GM12801 (cell line): Measurements from ENCODE around the gene TMEM247.

ENCODE experiments used
- TF ChIP-seq, protein P1 (sequence below): IDR thresholded peaks from one replicate; pipeline ENCODE4 v1.5.1; 2011; ENCODE audit warnings: control low read depth; ENCODE audit not compliant: insufficient read length; ENCODE audit errors: extremely low read depth

TMEM247 gene

DNA sequence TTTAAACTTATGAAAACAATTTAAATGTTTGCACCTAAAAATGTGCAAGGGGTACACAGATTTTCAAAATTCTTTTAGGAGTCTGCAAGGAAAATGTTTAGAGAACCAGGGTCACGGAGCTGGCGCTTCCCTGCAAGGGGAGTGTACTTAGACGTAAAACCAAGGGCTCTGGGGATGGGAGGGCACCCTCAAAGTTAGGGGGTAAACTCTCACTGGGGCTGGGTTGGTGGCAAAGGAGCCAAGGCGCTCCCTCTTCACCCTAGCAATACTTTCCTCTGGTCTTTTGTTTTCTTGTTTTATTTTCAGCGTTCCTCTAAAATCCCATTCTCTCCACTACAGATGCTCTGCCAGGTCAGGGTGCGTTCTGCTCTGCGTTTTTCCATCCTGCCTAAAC lies 20.0 kb downstream of the TMEM247 start:
- TF ChIP-seq, protein P1, sequence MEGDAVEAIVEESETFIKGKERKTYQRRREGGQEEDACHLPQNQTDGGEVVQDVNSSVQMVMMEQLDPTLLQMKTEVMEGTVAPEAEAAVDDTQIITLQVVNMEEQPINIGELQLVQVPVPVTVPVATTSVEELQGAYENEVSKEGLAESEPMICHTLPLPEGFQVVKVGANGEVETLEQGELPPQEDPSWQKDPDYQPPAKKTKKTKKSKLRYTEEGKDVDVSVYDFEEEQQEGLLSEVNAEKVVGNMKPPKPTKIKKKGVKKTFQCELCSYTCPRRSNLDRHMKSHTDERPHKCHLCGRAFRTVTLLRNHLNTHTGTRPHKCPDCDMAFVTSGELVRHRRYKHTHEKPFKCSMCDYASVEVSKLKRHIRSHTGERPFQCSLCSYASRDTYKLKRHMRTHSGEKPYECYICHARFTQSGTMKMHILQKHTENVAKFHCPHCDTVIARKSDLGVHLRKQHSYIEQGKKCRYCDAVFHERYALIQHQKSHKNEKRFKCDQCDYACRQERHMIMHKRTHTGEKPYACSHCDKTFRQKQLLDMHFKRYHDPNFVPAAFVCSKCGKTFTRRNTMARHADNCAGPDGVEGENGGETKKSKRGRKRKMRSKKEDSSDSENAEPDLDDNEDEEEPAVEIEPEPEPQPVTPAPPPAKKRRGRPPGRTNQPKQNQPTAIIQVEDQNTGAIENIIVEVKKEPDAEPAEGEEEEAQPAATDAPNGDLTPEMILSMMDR, result no peak

DNA sequence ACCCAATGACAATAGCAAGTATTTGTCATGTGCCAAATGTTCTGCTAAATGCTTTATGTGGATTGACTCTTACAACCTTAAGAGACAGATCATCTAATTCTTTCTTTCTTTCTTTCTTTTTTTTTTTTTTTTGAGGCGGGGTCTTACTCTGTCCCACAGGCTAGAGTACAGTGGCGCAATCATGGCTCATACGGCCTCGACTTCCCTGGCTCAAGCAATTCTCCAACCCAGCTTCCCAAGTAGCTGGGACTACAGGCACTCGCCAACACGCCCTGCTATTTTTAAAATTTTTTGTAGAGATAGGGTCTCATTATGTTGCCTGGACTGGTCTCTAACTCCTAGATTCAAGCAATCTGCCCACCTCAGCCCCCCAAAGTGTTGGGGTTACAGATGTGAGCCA lies 21.4 kb downstream of the TMEM247 start:
- TF ChIP-seq, protein P1, result no peak

- TF ChIP-seq, protein P1, result no peak
These were observed 23.0 kb downstream of the TMEM247 start for GRCh38 chr2:46502291-46502885.

- TF ChIP-seq, protein P1, result no peak
These were observed 24.3 kb downstream of the TMEM247 start for GRCh38 chr2:46503686-46504085.

- TF ChIP-seq, protein P1, result no peak
These were observed 24.9 kb downstream of the TMEM247 start for GRCh38 chr2:46504221-46504620.

- TF ChIP-seq, protein P1, result no peak
These were observed 25.5 kb downstream of the TMEM247 start for GRCh38 chr2:46504685-46505471.

DNA sequence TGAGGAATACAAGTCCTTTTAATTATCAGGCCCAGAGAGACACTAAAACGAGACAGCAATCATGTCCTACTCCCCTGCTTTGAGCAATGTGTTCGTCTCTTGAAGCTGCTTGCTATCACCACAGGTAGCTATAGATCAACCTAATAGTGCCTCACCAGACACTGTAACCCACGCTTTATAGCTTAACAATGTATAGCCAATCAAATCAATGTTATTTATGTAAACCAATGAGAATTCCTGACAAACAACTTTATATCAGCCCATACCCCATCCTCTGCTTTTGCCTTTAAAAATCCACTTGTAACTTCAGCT lies 26.1 kb downstream of the TMEM247 start:
- TF ChIP-seq, protein P1, result no peak
